WI38 (cell line): ENCODE measurements around the gene COL19A1.

Experiments used
- H3K4me3 ChIP-seq: 2 replicates; pipeline ENCODE4 v1.5.1; 2011; ENCODE audit warnings: low read depth, mild to moderate bottlenecking, control low read depth, low read length
- TF ChIP-seq, protein P1 (sequence below): IDR thresholded peaks from 2 replicates; pipeline ENCODE4 v1.5.1; 2012; ENCODE audit warnings: low read depth, mild to moderate bottlenecking, control low read depth, low read length

COL19A1 gene

GRCh38 chr6:70188202-70188601, 321.8 kb downstream of the COL19A1 start:
- H3K4me3 ChIP-seq = no peak overlapping the region
- TF ChIP-seq, protein P1, sequence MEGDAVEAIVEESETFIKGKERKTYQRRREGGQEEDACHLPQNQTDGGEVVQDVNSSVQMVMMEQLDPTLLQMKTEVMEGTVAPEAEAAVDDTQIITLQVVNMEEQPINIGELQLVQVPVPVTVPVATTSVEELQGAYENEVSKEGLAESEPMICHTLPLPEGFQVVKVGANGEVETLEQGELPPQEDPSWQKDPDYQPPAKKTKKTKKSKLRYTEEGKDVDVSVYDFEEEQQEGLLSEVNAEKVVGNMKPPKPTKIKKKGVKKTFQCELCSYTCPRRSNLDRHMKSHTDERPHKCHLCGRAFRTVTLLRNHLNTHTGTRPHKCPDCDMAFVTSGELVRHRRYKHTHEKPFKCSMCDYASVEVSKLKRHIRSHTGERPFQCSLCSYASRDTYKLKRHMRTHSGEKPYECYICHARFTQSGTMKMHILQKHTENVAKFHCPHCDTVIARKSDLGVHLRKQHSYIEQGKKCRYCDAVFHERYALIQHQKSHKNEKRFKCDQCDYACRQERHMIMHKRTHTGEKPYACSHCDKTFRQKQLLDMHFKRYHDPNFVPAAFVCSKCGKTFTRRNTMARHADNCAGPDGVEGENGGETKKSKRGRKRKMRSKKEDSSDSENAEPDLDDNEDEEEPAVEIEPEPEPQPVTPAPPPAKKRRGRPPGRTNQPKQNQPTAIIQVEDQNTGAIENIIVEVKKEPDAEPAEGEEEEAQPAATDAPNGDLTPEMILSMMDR = no peak

GRCh38 chr6:70194421-70194820, 328.1 kb downstream of the COL19A1 start:
- TF ChIP-seq, protein P1 = no peak

GRCh38 chr6:70196531-70196930, 330.2 kb downstream of the COL19A1 start:
- no peak overlapping the region for H3K4me3 ChIP-seq
- TF ChIP-seq, protein P1 = no peak

More at GRCh38 chr6:70194421-70194820, 328.1 kb downstream of the COL19A1 start:
- no peak overlapping the region for H3K4me3 ChIP-seq

GRCh38 chr6:70198785-70199184, 332.4 kb downstream of the COL19A1 start:
- no peak overlapping the region for H3K4me3 ChIP-seq
- TF ChIP-seq, protein P1 = no peak

DNA sequence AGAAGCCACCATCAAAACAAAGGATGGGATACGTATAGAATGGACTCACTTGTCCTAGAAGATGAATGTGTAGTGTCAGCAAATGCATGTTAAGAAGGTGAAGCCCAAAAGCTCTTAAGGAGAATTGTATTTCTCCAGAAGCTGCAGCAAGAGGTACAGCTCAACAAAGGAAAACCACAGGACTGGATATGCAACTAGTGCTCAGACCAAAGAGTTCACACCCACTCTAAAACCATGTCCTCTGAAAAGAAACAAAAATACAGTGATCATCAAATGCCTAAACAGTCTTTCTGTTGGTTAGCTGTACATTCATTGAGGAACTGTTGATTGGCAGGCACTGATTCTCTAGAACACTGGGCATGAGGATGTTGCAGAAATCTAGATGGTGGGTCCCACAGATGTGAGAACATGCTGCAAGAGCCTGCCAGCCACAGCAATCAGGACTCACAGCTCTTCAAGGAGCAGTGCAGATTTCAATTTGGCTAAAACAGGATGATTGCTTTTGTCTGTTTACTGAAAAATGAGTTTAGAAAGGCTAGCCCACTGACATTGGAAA, 342.0 kb downstream of the COL19A1 start:
- no peak overlapping the region for H3K4me3 ChIP-seq
- TF ChIP-seq, protein P1 = no peak

- TF ChIP-seq, protein P1 = no peak
- no peak overlapping the region for H3K4me3 ChIP-seq
Measured at GRCh38 chr6:70210462-70210861, 344.1 kb downstream of the COL19A1 start.

DNA sequence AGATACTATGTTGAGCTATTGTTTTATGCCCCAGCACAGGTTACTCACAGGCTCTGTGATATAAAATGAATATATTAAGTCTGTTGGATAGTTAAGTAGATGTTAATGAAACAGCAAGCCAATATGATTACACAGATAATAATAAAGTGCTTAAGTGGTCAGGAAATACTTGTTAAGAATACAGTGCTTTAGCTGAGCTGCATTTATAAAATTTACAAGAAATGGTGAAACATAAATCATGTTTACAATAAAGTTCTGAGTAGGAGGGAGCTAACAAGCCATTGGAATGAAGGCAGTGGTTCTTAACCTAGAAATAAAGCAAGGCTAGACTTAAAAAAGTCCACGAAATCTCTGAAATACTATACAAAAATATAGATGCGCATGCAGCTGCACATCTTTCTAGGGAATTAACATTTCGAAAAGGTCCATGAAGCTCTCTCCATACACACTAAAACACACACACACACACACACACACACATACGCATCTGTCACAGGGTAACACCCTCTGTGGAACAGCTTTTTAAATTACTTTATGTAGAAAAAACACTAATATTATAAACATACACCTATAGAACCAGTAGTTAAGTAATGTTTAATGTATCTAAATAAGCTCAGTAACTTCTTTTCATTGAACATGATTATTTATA, 349.2 kb downstream of the COL19A1 start:
- TF ChIP-seq, protein P1 = no peak
- H3K4me3 ChIP-seq = no peak overlapping the region
